ENCODE data around the gene ZNF684.

DNA sequence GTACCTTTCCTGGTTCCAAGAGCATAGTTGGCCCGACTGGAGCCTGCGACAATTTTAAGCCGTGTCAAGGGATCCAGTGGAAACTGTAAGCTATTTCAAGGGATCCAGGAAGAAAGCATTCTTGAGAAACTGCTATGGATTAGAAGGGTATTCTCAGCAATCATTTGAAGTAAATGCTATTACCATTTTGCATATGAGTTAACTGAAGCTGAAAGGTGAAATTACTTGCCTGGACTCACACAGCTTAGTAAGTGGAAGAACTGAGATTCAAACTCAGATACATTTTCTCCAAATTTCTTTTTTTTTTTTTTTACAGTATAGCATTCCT is 589 bp downstream of the ZNF684 start:
- TF ChIP-seq, protein P1, sequence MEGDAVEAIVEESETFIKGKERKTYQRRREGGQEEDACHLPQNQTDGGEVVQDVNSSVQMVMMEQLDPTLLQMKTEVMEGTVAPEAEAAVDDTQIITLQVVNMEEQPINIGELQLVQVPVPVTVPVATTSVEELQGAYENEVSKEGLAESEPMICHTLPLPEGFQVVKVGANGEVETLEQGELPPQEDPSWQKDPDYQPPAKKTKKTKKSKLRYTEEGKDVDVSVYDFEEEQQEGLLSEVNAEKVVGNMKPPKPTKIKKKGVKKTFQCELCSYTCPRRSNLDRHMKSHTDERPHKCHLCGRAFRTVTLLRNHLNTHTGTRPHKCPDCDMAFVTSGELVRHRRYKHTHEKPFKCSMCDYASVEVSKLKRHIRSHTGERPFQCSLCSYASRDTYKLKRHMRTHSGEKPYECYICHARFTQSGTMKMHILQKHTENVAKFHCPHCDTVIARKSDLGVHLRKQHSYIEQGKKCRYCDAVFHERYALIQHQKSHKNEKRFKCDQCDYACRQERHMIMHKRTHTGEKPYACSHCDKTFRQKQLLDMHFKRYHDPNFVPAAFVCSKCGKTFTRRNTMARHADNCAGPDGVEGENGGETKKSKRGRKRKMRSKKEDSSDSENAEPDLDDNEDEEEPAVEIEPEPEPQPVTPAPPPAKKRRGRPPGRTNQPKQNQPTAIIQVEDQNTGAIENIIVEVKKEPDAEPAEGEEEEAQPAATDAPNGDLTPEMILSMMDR (IDR thresholded peaks at IDR 0.05; ENCODE audit: insufficient read depth, low read length): no peak
- TF ChIP-seq, protein P2, sequence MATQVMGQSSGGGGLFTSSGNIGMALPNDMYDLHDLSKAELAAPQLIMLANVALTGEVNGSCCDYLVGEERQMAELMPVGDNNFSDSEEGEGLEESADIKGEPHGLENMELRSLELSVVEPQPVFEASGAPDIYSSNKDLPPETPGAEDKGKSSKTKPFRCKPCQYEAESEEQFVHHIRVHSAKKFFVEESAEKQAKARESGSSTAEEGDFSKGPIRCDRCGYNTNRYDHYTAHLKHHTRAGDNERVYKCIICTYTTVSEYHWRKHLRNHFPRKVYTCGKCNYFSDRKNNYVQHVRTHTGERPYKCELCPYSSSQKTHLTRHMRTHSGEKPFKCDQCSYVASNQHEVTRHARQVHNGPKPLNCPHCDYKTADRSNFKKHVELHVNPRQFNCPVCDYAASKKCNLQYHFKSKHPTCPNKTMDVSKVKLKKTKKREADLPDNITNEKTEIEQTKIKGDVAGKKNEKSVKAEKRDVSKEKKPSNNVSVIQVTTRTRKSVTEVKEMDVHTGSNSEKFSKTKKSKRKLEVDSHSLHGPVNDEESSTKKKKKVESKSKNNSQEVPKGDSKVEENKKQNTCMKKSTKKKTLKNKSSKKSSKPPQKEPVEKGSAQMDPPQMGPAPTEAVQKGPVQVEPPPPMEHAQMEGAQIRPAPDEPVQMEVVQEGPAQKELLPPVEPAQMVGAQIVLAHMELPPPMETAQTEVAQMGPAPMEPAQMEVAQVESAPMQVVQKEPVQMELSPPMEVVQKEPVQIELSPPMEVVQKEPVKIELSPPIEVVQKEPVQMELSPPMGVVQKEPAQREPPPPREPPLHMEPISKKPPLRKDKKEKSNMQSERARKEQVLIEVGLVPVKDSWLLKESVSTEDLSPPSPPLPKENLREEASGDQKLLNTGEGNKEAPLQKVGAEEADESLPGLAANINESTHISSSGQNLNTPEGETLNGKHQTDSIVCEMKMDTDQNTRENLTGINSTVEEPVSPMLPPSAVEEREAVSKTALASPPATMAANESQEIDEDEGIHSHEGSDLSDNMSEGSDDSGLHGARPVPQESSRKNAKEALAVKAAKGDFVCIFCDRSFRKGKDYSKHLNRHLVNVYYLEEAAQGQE (IDR thresholded peaks at IDR 0.05; ENCODE audit: insufficient replicate concordance, low read depth): no peak
- no peak for TF ChIP-seq SPI1 (IDR thresholded peaks at IDR 0.05; ENCODE audit: borderline replicate concordance, low read depth)
- TF ChIP-seq GABPA (IDR thresholded peaks at IDR 0.05; ENCODE audit: low read depth): no peak
- no peak for TF ChIP-seq POLR2AphosphoS5 (IDR thresholded peaks at IDR 0.05; ENCODE audit: low read depth)

Data from HL-60 (cell line).